HepG2 (cell line): ENCODE measurements around the gene DGKD. TPM values are rescaled to one million over a fixed set of nuclear protein-coding genes. Genes with fewer than 3 reads are reported as not detected.
A peak's percentile ranks its signal among the peaks of the same experiment; 100 is the strongest.

Experiments
- ATAC-seq: fragments of 200-7000 bp; cut with Tn5 transposase; 3 replicates; pipeline ENCODE4 v1.9.1; 2020; ENCODE audit warnings: mild to moderate bottlenecking, moderate library complexity
- BruUV-seq: library from RNA; stranded (reverse); fragments of 400-500 nt; replicated peaks from 2 replicates; lab custom pipeline; 2021; lab: Mats Ljungman, UMichigan
- CTCF ChIA-PET: fragments of 300-600 bp; formaldehyde crosslinking; extraction: SDS; loops from one replicate; lab custom pipeline; 2021; ENCODE audit warnings: low total read pairs, inconsistent platforms, low intra/inter-chr PET ratio; lab: Yijun Ruan, JAX
- POLR2A ChIA-PET: fragments of 350-600 bp; sonication (Branson Sonifier 250); formaldehyde crosslinking; loops from one replicate; lab custom pipeline; 2020; ENCODE audit warnings: antibody characterized with exemption, inconsistent platforms; lab: Yijun Ruan, JAX
- DNase-seq: peaks from one replicate; pipeline ENCODE4 v3.0.0-alpha.2; 2015; ENCODE audit warnings: low spot score
- FAIRE-seq: peaks from 3 replicates; lab custom pipeline; 2011; peaks lifted over from hg19 to GRCh38; lab: Jason Lieb, UNC
- H2AFZ ChIP-seq: one replicate; pipeline ENCODE4 v1.6.1; 2011; ENCODE audit warnings: low read length, inconsistent platforms
- H3K27ac ChIP-seq: fragments of 300-600 bp; 3 replicates; pipeline ENCODE4 v1.8.0; 2011; ENCODE audit warnings: mixed run types, mild to moderate bottlenecking, mixed read lengths, low read length, inconsistent platforms; ENCODE audit not compliant: insufficient read depth; ENCODE audit errors: extremely low read length
- H3K27me3 ChIP-seq, 2 experiments: fragments of 200-600 bp in 1 of 2; 2 replicates in 1 of 2; 3 replicates in 1 of 2; pipeline versions ENCODE4 v1.6.0 to v1.8.0; 2011; ENCODE audit warnings: low read length in 2 of 2, mild to moderate bottlenecking in 2 of 2, moderate library complexity in 2 of 2, inconsistent platforms in 1 of 2; ENCODE audit not compliant: insufficient read depth in 2 of 2, control insufficient read depth in 1 of 2
- H3K36me3 ChIP-seq, 2 experiments: fragments of 200-600 bp in 1 of 2; replicated peaks in 1 of 2; 2 replicates in 1 of 2; 3 replicates in 1 of 2; pipeline versions ENCODE4 v1.5.1 to v1.8.0; 2011; ENCODE audit warnings: low read length in 2 of 2, inconsistent platforms in 1 of 2; ENCODE audit not compliant: insufficient read depth in 2 of 2, control insufficient read depth in 1 of 2
- H3K4me1 ChIP-seq: 2 replicates; pipeline ENCODE4 v1.5.1; 2012; ENCODE audit warnings: low read length, inconsistent platforms; ENCODE audit not compliant: insufficient read depth
- H3K4me2 ChIP-seq: 2 replicates; pipeline ENCODE4 v1.6.0; 2011; ENCODE audit warnings: low read depth, low read length, inconsistent platforms
- H3K4me3 ChIP-seq, 3 experiments: fragments of 200-600 bp in 1 of 3; sonication (generic), shearing (Covaris generic) in 1 of 3; replicated peaks in 1 of 3; 2 replicates each; pipeline ENCODE4 v1.5.1; 2011 to 2016; ENCODE audit warnings: low read length in 3 of 3, inconsistent platforms in 2 of 3, low read depth in 2 of 3, mild to moderate bottlenecking in 2 of 3, control low read depth in 1 of 3, mixed read lengths in 1 of 3; ENCODE audit not compliant: insufficient read depth in 1 of 3
- H3K79me2 ChIP-seq: one replicate; pipeline ENCODE4 v1.6.1; 2011; ENCODE audit warnings: low read length, inconsistent platforms; ENCODE audit not compliant: insufficient read depth
- H3K9ac ChIP-seq: 2 replicates; pipeline ENCODE4 v1.6.0; 2011; ENCODE audit warnings: mild to moderate bottlenecking, low read depth, low read length, inconsistent platforms; ENCODE audit not compliant: insufficient read depth
- H3K9me3 ChIP-seq: 2 replicates; pipeline ENCODE4 v1.5.1; 2012; ENCODE audit warnings: mild to moderate bottlenecking, low read length
- H4K20me1 ChIP-seq: 2 replicates; pipeline ENCODE4 v1.6.0; 2011; ENCODE audit warnings: inconsistent platforms, mild to moderate bottlenecking, low read length, moderate library complexity; ENCODE audit not compliant: insufficient read depth
- CEBPB ChIP-seq: IDR thresholded peaks from 2 replicates; pipeline ENCODE4 v1.6.1; 2011; ENCODE audit warnings: low read depth, low read length, improper control_type of control experiment, borderline replicate concordance
- CREBL2 ChIP-seq: sonication (generic); formaldehyde crosslinking; IDR thresholded peaks from 2 replicates; pipeline ENCODE4 v1.8.1; 2023; ENCODE audit warnings: missing genetic modification reagents, mild to moderate bottlenecking, borderline replicate concordance
- NONO ChIP-seq, 2 experiments: fragments of 450-650 bp in 1 of 2; sonication (generic) in 1 of 2; formaldehyde crosslinking in 1 of 2; IDR thresholded peaks in 1 of 2; conservative IDR thresholded peaks in 1 of 2; 2 replicates each; pipeline versions ENCODE4 v1.6.1 to v1.8.0; 2017 to 2022; ENCODE audit warnings: mild to moderate bottlenecking in 1 of 2, missing genetic modification reagents in 1 of 2, moderate library complexity in 1 of 2
- SMC3 ChIP-seq: IDR thresholded peaks from 2 replicates; pipeline ENCODE4 v1.6.1; 2011; ENCODE audit warnings: low read length, improper control_type of control experiment
- TFE3 ChIP-seq: IDR thresholded peaks from 2 replicates; pipeline ENCODE4 v1.6.1; 2016
- ZKSCAN1 ChIP-seq: fragments of 150-350 bp; IDR thresholded peaks from 2 replicates; pipeline ENCODE4 v1.6.1; 2014; ENCODE audit warnings: low read length
- ZNF160 ChIP-seq: sonication (generic); formaldehyde crosslinking; IDR thresholded peaks from 2 replicates; pipeline ENCODE4 v1.8.0; 2022; ENCODE audit warnings: mild to moderate bottlenecking, inconsistent platforms, missing genetic modification reagents
- ZNF260 ChIP-seq: sonication (generic); formaldehyde crosslinking; IDR thresholded peaks from 2 replicates; pipeline ENCODE4 v1.4.0; 2020; ENCODE audit warnings: missing genetic modification reagents, low read depth, mild to moderate bottlenecking, borderline replicate concordance
- ZNF772 ChIP-seq: sonication (generic); formaldehyde crosslinking; IDR thresholded peaks from 2 replicates; pipeline ENCODE4 v1.5.0; 2020; ENCODE audit warnings: mild to moderate bottlenecking, missing genetic modification reagents
- ZNF879 ChIP-seq: sonication (generic); formaldehyde crosslinking; IDR thresholded peaks from 2 replicates; pipeline ENCODE4 v1.8.1; 2023; ENCODE audit warnings: missing genetic modification reagents
- WGBS: methylation state at CpG from one replicate; pipeline ENCODE4 v1.1.6; 2017; ENCODE audit warnings: low lambda C conversion rate; 5-methylcytosine and 5-hydroxymethylcytosine counted together
- in situ Hi-C: cut with HindIII; loops from 2 replicates; pipeline ENCODE4 v1.10.0; 2017; ENCODE audit warnings: low pct_unique_long_range_greater_than_20kb; ENCODE audit not compliant: extremely low pct_ligation_motif_present
- intact Hi-C: fragments of 100-400 bp; cut with micrococcal nuclease; formaldehyde crosslinking; loops from one replicate; pipeline ENCODE4 v1.10.0; 2022; ENCODE audit not compliant: unreplicated experiment
- polyA plus RNA-seq, 8 experiments: library from polyadenylated mRNA; depleted of rRNA in 3 of 8; stranded (reverse) in 7 of 8; unstranded in 1 of 8; fragments of >200 nt; fragmentation: Illumina TruSeq in 4 of 8; extraction: Trizol in 4 of 8; gene quantifications; 2 replicates each; pipeline versions ENCODE4 v1.2.1 to v1.2.3, GENCODE V29; 2011 to 2016; ENCODE audit warnings: low read depth in 4 of 8, missing spikeins in 1 of 8, mixed read lengths in 1 of 8; ENCODE audit not compliant: insufficient read depth in 1 of 8
- total RNA-seq, 5 experiments: library from RNA; depleted of rRNA; stranded (reverse); fragments of >200 nt; fragmentation: Illumina TruSeq; extraction: Trizol; gene quantifications; 2 replicates each; pipeline ENCODE4 v1.2.3, GENCODE V29; 2016; ENCODE audit warnings: low read depth in 1 of 5

The DGKD gene
- total and polyA plus RNA-seq, 2 of the 13 experiments (the other 11 are each of a cell fraction or from before 2014, with no cell fraction given): 24.5 to 33.2 TPM

GRCh38 chr2:233339427-233339826 is 14.9 kb upstream of the DGKD start:
- Histone ChIP-seq H3K4me2 (no peak overlapping the region), H4K20me1 (no peaks in the 10 kb centered on the region), H3K4me3 (no peak overlapping the region), H3K9me3 (no peaks in the 10 kb centered on the region), H3K27me3 (peaks cover 0 to 4% of the 10 kb centered on the region in 2 experiments; a peak in 2 of 5 replicates), H3K9ac (no peak overlapping the region), H3K79me2 (no peaks in the 10 kb centered on the region), H3K36me3 (no peaks in the 10 kb centered on the region), H3K27ac (no peak overlapping the region), H2AFZ (no peak overlapping the region), H3K4me1 (peaks cover 42% of the 10 kb centered on the region)
- in situ Hi-C loops (no loop called here), intact Hi-C loops (no loop called here)
- no TSS peak for BruUV-seq
- DNase-seq (no peak), FAIRE-seq (no peak), ATAC-seq (no peak)
- CTCF ChIA-PET: no interaction called here
- POLR2A ChIA-PET: no interaction called here
- TF ChIP-seq CEBPB (peak; percentile 41; the same call in 1 of the 2 replicates), ZKSCAN1 (no peak)
- WGBS: 5% methylated on average over 3 of the region's 3 CpGs

- Histone ChIP-seq H3K27ac (no peak overlapping the region), H3K4me3 (no peak overlapping the region), H3K79me2 (no peaks in the 10 kb centered on the region), H3K4me1 (peaks cover 57% of the 10 kb centered on the region), H4K20me1 (no peaks in the 10 kb centered on the region), H3K9ac (no peak overlapping the region), H3K9me3 (no peaks in the 10 kb centered on the region), H2AFZ (no peak overlapping the region), H3K27me3 (peaks cover 0 to 4% of the 10 kb centered on the region in 2 experiments; a peak in 2 of 5 replicates), H3K36me3 (no peaks in the 10 kb centered on the region), H3K4me2 (no peak overlapping the region)
- FAIRE-seq (no peak), DNase-seq (no peak), ATAC-seq (no peak)
- intact Hi-C loops (no loop called here), in situ Hi-C loops (no loop called here)
- no TSS peak for BruUV-seq
- ChIA-PET POLR2A (no interaction called here), CTCF (no interaction called here)
- WGBS: 94% methylated on average over 3 of the region's 3 CpGs
- no peak for TF ChIP-seq ZNF772 (CRISPR knock-in tag)
- no peak for TF ChIP-seq ZNF260 (CRISPR knock-in tag)
- no peak for TF ChIP-seq SMC3
- no peak for TF ChIP-seq ZNF879
- TF ChIP-seq CREBL2 (CRISPR knock-in tag): no peak
- no peak for TF ChIP-seq TFE3
- no peak for TF ChIP-seq NONO (IDR thresholded peaks at IDR 0.05)
- TF ChIP-seq NONO (CRISPR knock-in tag; conservative IDR thresholded peaks at IDR 0.05): no peak
- TF ChIP-seq ZNF160 (CRISPR knock-in tag): no peak
Measured at GRCh38 chr2:233341296-233341695, 13.0 kb upstream of the DGKD start.
